Neural cell (in vitro differentiated cells): ENCODE measurements around the gene CRKL. TPM values are rescaled to one million over a fixed set of nuclear protein-coding genes. Genes with fewer than 3 reads are reported as not detected.

Experiments used
- H2AFZ ChIP-seq: fragments of 200-600, 300-800 bp; sonication (generic), shearing (Covaris generic); 2 replicates; pipeline ENCODE4 v1.6.0; 2014; ENCODE audit warnings: low read depth, mild to moderate bottlenecking, antibody characterized with exemption, low read length, moderate library complexity
- H3F3A ChIP-seq: fragments of 200-600 bp; shearing (Covaris generic); 2 replicates; pipeline ENCODE4 v1.6.1; 2016; ENCODE audit warnings: mild to moderate bottlenecking, moderate library complexity, mixed read lengths, antibody characterized with exemption, low read length; ENCODE audit not compliant: insufficient read depth, poor library complexity, severe bottlenecking
- H3K27ac ChIP-seq: fragments of 200-600, 300-800 bp; sonication (generic), shearing (Covaris generic); 2 replicates; pipeline ENCODE4 v1.5.1; 2014; ENCODE audit warnings: mild to moderate bottlenecking, low read length, moderate library complexity
- H3K27me3 ChIP-seq: fragments of 300-800, 200-600 bp; sonication (generic), shearing (Covaris generic); 2 replicates; pipeline ENCODE4 v1.6.0; 2014; ENCODE audit warnings: mild to moderate bottlenecking, low read depth, low read length, moderate library complexity; ENCODE audit not compliant: insufficient read depth
- H3K36me3 ChIP-seq: fragments of 300-800, 200-600 bp; sonication (generic), shearing (Covaris generic); 2 replicates; pipeline ENCODE4 v1.5.1; 2014; ENCODE audit warnings: mild to moderate bottlenecking, antibody characterized with exemption, low read length, moderate library complexity; ENCODE audit not compliant: insufficient read depth
- H3K4me2 ChIP-seq: fragments of 300-800, 200-600 bp; sonication (generic), shearing (Covaris generic); 2 replicates; pipeline ENCODE4 v1.6.0; 2014; ENCODE audit warnings: mild to moderate bottlenecking, low read length
- H3K4me3 ChIP-seq: fragments of 300-800, 200-600 bp; sonication (generic), shearing (Covaris generic); 2 replicates; pipeline ENCODE4 v1.5.1; 2014; ENCODE audit warnings: mild to moderate bottlenecking, low read length, moderate library complexity
- H3K79me2 ChIP-seq: fragments of 200-600 bp; shearing (Covaris generic); replicated peaks from 2 replicates; pipeline ENCODE4 v1.6.0; 2014; ENCODE audit warnings: mild to moderate bottlenecking, low read length, moderate library complexity; ENCODE audit not compliant: insufficient read depth
- H3K9ac ChIP-seq: fragments of 300-800, 200-600 bp; sonication (generic), shearing (Covaris generic); 2 replicates; pipeline ENCODE4 v1.6.1; 2016; ENCODE audit warnings: mild to moderate bottlenecking, low read length, mixed read lengths
- H3K9me2 ChIP-seq: fragments of 200-600 bp; shearing (Covaris generic); 2 replicates; pipeline ENCODE4 v1.6.1; 2016; ENCODE audit warnings: mild to moderate bottlenecking, low read length, mixed read lengths; ENCODE audit not compliant: insufficient read depth
- H3K9me3 ChIP-seq: fragments of 200-600, 300-800 bp; sonication (generic), shearing (Covaris generic); 2 replicates; pipeline ENCODE4 v1.6.1; 2016; ENCODE audit warnings: mild to moderate bottlenecking, mixed run types, low read length, moderate library complexity, mixed read lengths
- H4K20me1 ChIP-seq: fragments of 200-600 bp; shearing (Covaris generic); 2 replicates; pipeline ENCODE4 v1.6.1; 2016; ENCODE audit warnings: mild to moderate bottlenecking, mixed run types; ENCODE audit not compliant: insufficient read depth
- EP300 ChIP-seq: fragments of 450-650 bp; conservative IDR thresholded peaks from 2 replicates; pipeline ENCODE4 v1.6.1; 2014; ENCODE audit warnings: antibody characterized with exemption, mild to moderate bottlenecking, moderate library complexity; ENCODE audit not compliant: poor library complexity, severe bottlenecking
- EZH2 ChIP-seq: fragments of 200-600, 300-800 bp; shearing (Covaris generic), sonication (generic); IDR thresholded peaks from 2 replicates; pipeline ENCODE4 v1.6.1; 2014; ENCODE audit warnings: antibody characterized with exemption, low read length, borderline replicate concordance, mild to moderate bottlenecking; ENCODE audit not compliant: insufficient read depth, poor library complexity, severe bottlenecking
- MXI1 ChIP-seq: fragments of 450-650 bp; conservative IDR thresholded peaks from 2 replicates; pipeline ENCODE4 v1.6.1; 2014; ENCODE audit warnings: antibody characterized with exemption, mild to moderate bottlenecking; ENCODE audit not compliant: poor library complexity, severe bottlenecking
- POLR2AphosphoS5 ChIP-seq: IDR thresholded peaks from 2 replicates; pipeline ENCODE4 v1.6.1; 2012
- RAD21 ChIP-seq: fragments of 450-650 bp; conservative IDR thresholded peaks from 2 replicates; pipeline ENCODE4 v1.6.1; 2014; ENCODE audit warnings: antibody characterized with exemption, mild to moderate bottlenecking, moderate library complexity
- REST ChIP-seq: IDR thresholded peaks from 2 replicates; pipeline ENCODE4 v1.6.1; 2012; ENCODE audit warnings: borderline replicate concordance
- SMC3 ChIP-seq: fragments of 450-650 bp; conservative IDR thresholded peaks from 2 replicates; pipeline ENCODE4 v1.6.1; 2014; ENCODE audit warnings: antibody characterized with exemption, mild to moderate bottlenecking, moderate library complexity; ENCODE audit not compliant: poor library complexity
- TAF1 ChIP-seq: IDR thresholded peaks from 2 replicates; pipeline ENCODE4 v1.6.1; 2012; ENCODE audit warnings: low read depth
- polyA plus RNA-seq: library from polyadenylated mRNA; depleted of rRNA; stranded (reverse); fragments of >200 nt; gene quantifications from 2 replicates; pipeline ENCODE4 v1.2.3, GENCODE V29; 2014
- TF ChIP-seq, protein P1 (sequence below): fragments of 450-650 bp; IDR thresholded peaks from 2 replicates; pipeline ENCODE4 v1.5.1; 2014; ENCODE audit warnings: antibody characterized with exemption, mild to moderate bottlenecking, moderate library complexity; ENCODE audit not compliant: poor library complexity, severe bottlenecking

The CRKL gene
- polyA plus RNA-seq, 1 donor from 2014 or later = 46.8 TPM

- Histone ChIP-seq H3K79me2 (no peaks in the 10 kb centered on the region), H3K4me3 (no peak overlapping the region), H4K20me1 (no peaks in the 10 kb centered on the region), H3K36me3 (peaks cover 5% of the 10 kb centered on the region), H3K27me3 (no peaks in the 10 kb centered on the region), H3K9ac (no peak overlapping the region), H3K9me2 (no peaks in the 10 kb centered on the region), H3K9me3 (no peaks in the 10 kb centered on the region), H2AFZ (no peak overlapping the region), H3K27ac (no peak overlapping the region), H3F3A (no peaks in the 10 kb centered on the region), H3K4me2 (no peak overlapping the region)
- TF ChIP-seq, protein P1, sequence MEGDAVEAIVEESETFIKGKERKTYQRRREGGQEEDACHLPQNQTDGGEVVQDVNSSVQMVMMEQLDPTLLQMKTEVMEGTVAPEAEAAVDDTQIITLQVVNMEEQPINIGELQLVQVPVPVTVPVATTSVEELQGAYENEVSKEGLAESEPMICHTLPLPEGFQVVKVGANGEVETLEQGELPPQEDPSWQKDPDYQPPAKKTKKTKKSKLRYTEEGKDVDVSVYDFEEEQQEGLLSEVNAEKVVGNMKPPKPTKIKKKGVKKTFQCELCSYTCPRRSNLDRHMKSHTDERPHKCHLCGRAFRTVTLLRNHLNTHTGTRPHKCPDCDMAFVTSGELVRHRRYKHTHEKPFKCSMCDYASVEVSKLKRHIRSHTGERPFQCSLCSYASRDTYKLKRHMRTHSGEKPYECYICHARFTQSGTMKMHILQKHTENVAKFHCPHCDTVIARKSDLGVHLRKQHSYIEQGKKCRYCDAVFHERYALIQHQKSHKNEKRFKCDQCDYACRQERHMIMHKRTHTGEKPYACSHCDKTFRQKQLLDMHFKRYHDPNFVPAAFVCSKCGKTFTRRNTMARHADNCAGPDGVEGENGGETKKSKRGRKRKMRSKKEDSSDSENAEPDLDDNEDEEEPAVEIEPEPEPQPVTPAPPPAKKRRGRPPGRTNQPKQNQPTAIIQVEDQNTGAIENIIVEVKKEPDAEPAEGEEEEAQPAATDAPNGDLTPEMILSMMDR = no peak
- TF ChIP-seq REST = no peak
- no peak for TF ChIP-seq POLR2AphosphoS5
- no peak for TF ChIP-seq TAF1
- TF ChIP-seq EZH2 = no peak
- no peak for TF ChIP-seq SMC3
- no peak for TF ChIP-seq EP300
- no peak for TF ChIP-seq MXI1
These were observed 35.1 kb upstream of the CRKL start for GRCh38 chr22:20881869-20882815.

GRCh38 chr22:20882855-20883254 is 34.4 kb upstream of the CRKL start:
- H3K4me2 ChIP-seq = no peak overlapping the region
- H3K27me3 ChIP-seq = no peaks in the 10 kb centered on the region
- peaks cover 5% of the 10 kb centered on the region for H3K36me3 ChIP-seq
- H3K27ac ChIP-seq = no peak overlapping the region
- H2AFZ ChIP-seq = no peak overlapping the region
- TF ChIP-seq EP300 = no peak
- TF ChIP-seq REST = no peak
- TF ChIP-seq POLR2AphosphoS5 = no peak
- no peak for TF ChIP-seq SMC3
- no peak for TF ChIP-seq EZH2
- TF ChIP-seq, protein P1 = no peak
- no peak for TF ChIP-seq RAD21
- TF ChIP-seq TAF1 = no peak
- no peak for TF ChIP-seq MXI1
- no peaks in the 10 kb centered on the region for H4K20me1 ChIP-seq
- H3F3A ChIP-seq = no peaks in the 10 kb centered on the region
- no peak overlapping the region for H3K9ac ChIP-seq
- H3K79me2 ChIP-seq = no peaks in the 10 kb centered on the region
- H3K4me3 ChIP-seq = no peak overlapping the region
- no peaks in the 10 kb centered on the region for H3K9me3 ChIP-seq
- H3K9me2 ChIP-seq = no peaks in the 10 kb centered on the region
